Rectal smooth muscle tissue (tissue), 1 donor: ENCODE measurements around the gene SMYD3.

Source experiments
- H3K27ac ChIP-seq: one replicate; pipeline ENCODE4 v1.7.0; 2013; ENCODE audit warnings: low read depth, low read length, inconsistent platforms
- H3K27me3 ChIP-seq: one replicate; pipeline ENCODE4 v1.7.0; 2013; ENCODE audit warnings: low read length; ENCODE audit not compliant: control insufficient read depth, insufficient read depth
- H3K36me3 ChIP-seq: one replicate; pipeline ENCODE4 v1.7.0; 2013; ENCODE audit warnings: low read length; ENCODE audit not compliant: control insufficient read depth, insufficient read depth
- H3K4me1 ChIP-seq: one replicate; pipeline ENCODE4 v1.7.0; 2013; ENCODE audit warnings: low read length; ENCODE audit not compliant: control insufficient read depth, insufficient read depth
- H3K4me3 ChIP-seq: one replicate; pipeline ENCODE4 v1.7.0; 2013; ENCODE audit warnings: low read length
- H3K9ac ChIP-seq: one replicate; pipeline ENCODE4 v1.7.0; 2013; ENCODE audit warnings: low read length

SMYD3 gene

GRCh38 chr1:245807954-245808719 lies 698.9 kb downstream of the SMYD3 start:
- Histone ChIP-seq H3K27ac (no peak overlapping the region), H3K9ac (no peak overlapping the region), H3K27me3 (no peaks in the 10 kb centered on the region)

GRCh38 chr1:245807306-245807705 lies 699.8 kb downstream of the SMYD3 start:
- no peaks in the 10 kb centered on the region for H3K4me1 ChIP-seq

More at GRCh38 chr1:245807954-245808719, 698.9 kb downstream of the SMYD3 start:
- no peaks in the 10 kb centered on the region for H3K36me3 ChIP-seq
- H3K4me1 ChIP-seq = no peaks in the 10 kb centered on the region
- H3K4me3 ChIP-seq = no peak overlapping the region

GRCh38 chr1:245805532-245805931 lies 701.5 kb downstream of the SMYD3 start:
- H3K36me3 ChIP-seq = no peaks in the 10 kb centered on the region
- H3K4me3 ChIP-seq = no peak overlapping the region
- no peaks in the 10 kb centered on the region for H3K27me3 ChIP-seq
- no peak overlapping the region for H3K27ac ChIP-seq
- no peaks in the 10 kb centered on the region for H3K4me1 ChIP-seq
- no peak overlapping the region for H3K9ac ChIP-seq

More at GRCh38 chr1:245807306-245807705, 699.8 kb downstream of the SMYD3 start:
- H3K27me3 ChIP-seq = no peaks in the 10 kb centered on the region
- no peak overlapping the region for H3K9ac ChIP-seq
- H3K36me3 ChIP-seq = no peaks in the 10 kb centered on the region
- no peak overlapping the region for H3K27ac ChIP-seq
- no peak overlapping the region for H3K4me3 ChIP-seq

GRCh38 chr1:245804696-245805095 lies 702.4 kb downstream of the SMYD3 start:
- H3K4me3 ChIP-seq = no peak overlapping the region
- H3K27me3 ChIP-seq = no peaks in the 10 kb centered on the region
- H3K9ac ChIP-seq = no peak overlapping the region
- no peaks in the 10 kb centered on the region for H3K4me1 ChIP-seq
- no peak overlapping the region for H3K27ac ChIP-seq
- H3K36me3 ChIP-seq = no peaks in the 10 kb centered on the region

GRCh38 chr1:245803666-245804037 lies 703.4 kb downstream of the SMYD3 start:
- Histone ChIP-seq H3K27ac (no peak overlapping the region), H3K27me3 (no peaks in the 10 kb centered on the region), H3K4me1 (no peaks in the 10 kb centered on the region)

GRCh38 chr1:245802941-245803665 lies 704.0 kb downstream of the SMYD3 start:
- no peak overlapping the region for H3K27ac ChIP-seq
- no peaks in the 10 kb centered on the region for H3K4me1 ChIP-seq
- no peak overlapping the region for H3K9ac ChIP-seq
- H3K36me3 ChIP-seq = no peaks in the 10 kb centered on the region
- no peaks in the 10 kb centered on the region for H3K27me3 ChIP-seq
- no peak overlapping the region for H3K4me3 ChIP-seq

More at GRCh38 chr1:245803666-245804037, 703.4 kb downstream of the SMYD3 start:
- no peak overlapping the region for H3K9ac ChIP-seq
- no peak overlapping the region for H3K4me3 ChIP-seq
- no peaks in the 10 kb centered on the region for H3K36me3 ChIP-seq

- Histone ChIP-seq H3K27me3 (no peaks in the 10 kb centered on the region), H3K4me1 (no peaks in the 10 kb centered on the region), H3K4me3 (no peak overlapping the region), H3K9ac (no peak overlapping the region), H3K27ac (no peak overlapping the region), H3K36me3 (no peaks in the 10 kb centered on the region)
Observed at GRCh38 chr1:245800901-245801605, 706.0 kb downstream of the SMYD3 start.

GRCh38 chr1:245798349-245798711 lies 708.7 kb downstream of the SMYD3 start:
- H3K27me3 ChIP-seq = no peaks in the 10 kb centered on the region
- H3K4me3 ChIP-seq = no peak overlapping the region
- H3K36me3 ChIP-seq = no peaks in the 10 kb centered on the region
- H3K4me1 ChIP-seq = no peaks in the 10 kb centered on the region
- H3K27ac ChIP-seq = no peak overlapping the region
- no peak overlapping the region for H3K9ac ChIP-seq

- H3K9ac ChIP-seq = no peak overlapping the region
- no peaks in the 10 kb centered on the region for H3K4me1 ChIP-seq
- no peak overlapping the region for H3K4me3 ChIP-seq
- H3K27ac ChIP-seq = no peak overlapping the region
- no peaks in the 10 kb centered on the region for H3K27me3 ChIP-seq
- H3K36me3 ChIP-seq = no peaks in the 10 kb centered on the region
Observed at GRCh38 chr1:245797592-245798348, 709.3 kb downstream of the SMYD3 start.

GRCh38 chr1:245791410-245792312 lies 715.4 kb downstream of the SMYD3 start:
- Histone ChIP-seq H3K4me3 (no peak overlapping the region), H3K27me3 (no peaks in the 10 kb centered on the region), H3K4me1 (no peaks in the 10 kb centered on the region), H3K9ac (no peak overlapping the region), H3K36me3 (no peaks in the 10 kb centered on the region), H3K27ac (no peak overlapping the region)

GRCh38 chr1:245790441-245790840 lies 716.6 kb downstream of the SMYD3 start:
- H3K9ac ChIP-seq = no peak overlapping the region
- no peaks in the 10 kb centered on the region for H3K27me3 ChIP-seq
- H3K4me3 ChIP-seq = no peak overlapping the region
- H3K4me1 ChIP-seq = no peaks in the 10 kb centered on the region
- no peaks in the 10 kb centered on the region for H3K36me3 ChIP-seq
- no peak overlapping the region for H3K27ac ChIP-seq
